ENCODE measurements around the gene HDAC4. TPM values are rescaled to one million over a fixed set of nuclear protein-coding genes. Genes with fewer than 3 reads are reported as not detected.

HDAC4 gene
- total and polyA plus RNA-seq, 4 donors = 2.9 to 37.2 (median 4.4) TPM

GRCh38 chr2:239026711-239027361 lies 374.0 kb downstream of the HDAC4 start:
- TF ChIP-seq NR2F2 (IDR thresholded peaks at IDR 0.05) = no peak
- no peak for TF ChIP-seq REST (IDR thresholded peaks at IDR 0.05)
- no peak for TF ChIP-seq RXRA (IDR thresholded peaks at IDR 0.05)
- no peak for TF ChIP-seq CTCF (IDR thresholded peaks at IDR 0.05; ENCODE audit: low read depth, low read length, missing input control)
- TF ChIP-seq FOXA2 (IDR thresholded peaks at IDR 0.05) = no peak
- TF ChIP-seq JUND (IDR thresholded peaks at IDR 0.05) = no peak
- no peak for TF ChIP-seq ATF3 (IDR thresholded peaks at IDR 0.05)
- TF ChIP-seq, protein P1, sequence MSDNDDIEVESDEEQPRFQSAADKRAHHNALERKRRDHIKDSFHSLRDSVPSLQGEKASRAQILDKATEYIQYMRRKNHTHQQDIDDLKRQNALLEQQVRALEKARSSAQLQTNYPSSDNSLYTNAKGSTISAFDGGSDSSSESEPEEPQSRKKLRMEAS (IDR thresholded peaks at IDR 0.05) = no peak
- TF ChIP-seq HNF4A (conservative IDR thresholded peaks at IDR 0.05) = no peak
- 72% methylated on average over 25 of the region's 25 CpGs for whole genome bisulfite sequencing
- DNase-seq (ENCODE audit: low spot score) = no peak

GRCh38 chr2:239025951-239026461 lies 374.8 kb downstream of the HDAC4 start:
- no peak overlapping the region for H3K9ac ChIP-seq (ENCODE audit: low read depth in 1 of 2, low read length in 2 of 2)
- no peaks in the 10 kb centered on the region for H3K9me3 ChIP-seq (ENCODE audit: control insufficient read depth in 4 of 4, low read length in 3 of 4)
- H3K27me3 ChIP-seq (ENCODE audit: control insufficient read depth in 4 of 4, insufficient read depth in 4 of 4, low read length in 3 of 4) = no peaks in the 10 kb centered on the region
- H3K4me1 ChIP-seq (ENCODE audit: control insufficient read depth in 4 of 4, insufficient read depth in 4 of 4, low read length in 3 of 4) = no peaks in the 10 kb centered on the region
- H3K4me3 ChIP-seq (ENCODE audit: low read depth in 1 of 3, low read length in 3 of 3) = no peak overlapping the region
- no peaks in the 10 kb centered on the region for H3K36me3 ChIP-seq (ENCODE audit: control insufficient read depth in 4 of 4, insufficient read depth in 3 of 4, low read depth in 1 of 4, low read length in 3 of 4)
- no peak for DNase-seq (ENCODE audit: low spot score)
- WGBS = 82% methylated on average over 14 of the region's 14 CpGs
- H3K27ac ChIP-seq (ENCODE audit: low read depth in 1 of 2, low read length in 2 of 2) = no peak overlapping the region
- TF ChIP-seq GABPA (IDR thresholded peaks at IDR 0.05 in 1 of 2, conservative IDR thresholded peaks at IDR 0.05 in 1 of 2) = no peak
- no peak for TF ChIP-seq ZBTB33 (IDR thresholded peaks at IDR 0.05)
- TF ChIP-seq RXRA (IDR thresholded peaks at IDR 0.05) = no peak
- TF ChIP-seq YY1 (IDR thresholded peaks at IDR 0.05) = no peak
- TF ChIP-seq FOXA1 (IDR thresholded peaks at IDR 0.05) = no peak
- TF ChIP-seq, protein P1 (IDR thresholded peaks at IDR 0.05) = no peak
- no peak for TF ChIP-seq EGR1 (IDR thresholded peaks at IDR 0.05; ENCODE audit: low read depth in 2 of 2)
- no peak for TF ChIP-seq HNF4A (conservative IDR thresholded peaks at IDR 0.05)
- no peak for TF ChIP-seq FOXA2 (IDR thresholded peaks at IDR 0.05)
- TF ChIP-seq REST (IDR thresholded peaks at IDR 0.05) = no peak

More at GRCh38 chr2:239026711-239027361, 374.0 kb downstream of the HDAC4 start:
- Histone ChIP-seq H3K27ac (ENCODE audit: low read depth in 1 of 2, low read length in 2 of 2) (no peak overlapping the region), H3K4me3 (ENCODE audit: low read depth in 1 of 3, low read length in 3 of 3) (no peak overlapping the region), H3K9me3 (ENCODE audit: control insufficient read depth in 4 of 4, low read length in 3 of 4) (no peaks in the 10 kb centered on the region), H3K4me1 (ENCODE audit: control insufficient read depth in 4 of 4, insufficient read depth in 4 of 4, low read length in 3 of 4) (no peaks in the 10 kb centered on the region), H3K9ac (ENCODE audit: low read depth in 1 of 2, low read length in 2 of 2) (no peak overlapping the region), H3K27me3 (ENCODE audit: control insufficient read depth in 4 of 4, insufficient read depth in 4 of 4, low read length in 3 of 4) (no peaks in the 10 kb centered on the region), H3K36me3 (ENCODE audit: control insufficient read depth in 4 of 4, insufficient read depth in 3 of 4, low read depth in 1 of 4, low read length in 3 of 4) (no peaks in the 10 kb centered on the region)
